HG02759 (cell line): ENCODE results near the gene FGFR4.

Experiments used
- ATAC-seq: cut with Tn5 transposase; IDR thresholded peaks from one replicate; pipeline ENCODE4 v1.9.1; 2021; ENCODE audit warnings: mild to moderate bottlenecking, moderate library complexity; ENCODE audit not compliant: unreplicated experiment

Gene FGFR4

DNA sequence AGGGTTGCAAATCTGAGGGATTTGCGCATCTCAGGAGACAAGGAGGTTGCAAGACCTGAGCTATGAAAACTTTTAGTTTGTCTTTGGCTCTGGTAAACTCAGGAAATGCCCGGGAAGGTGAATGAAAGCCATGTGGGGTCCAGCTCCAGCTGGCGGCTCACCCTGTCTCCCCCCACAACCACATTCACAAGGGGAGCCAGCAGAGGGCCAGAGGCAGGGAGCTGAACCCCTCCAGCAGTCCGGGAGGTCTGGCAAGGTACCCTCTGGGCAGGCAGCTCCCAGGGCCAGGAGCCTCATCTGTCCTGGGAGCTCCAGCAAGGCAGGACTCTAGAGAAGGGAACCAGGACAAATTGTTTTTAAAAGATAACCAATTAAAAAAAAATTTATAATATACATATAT, 2.5 kb upstream of the FGFR4 start:
- no peak for ATAC-seq

DNA sequence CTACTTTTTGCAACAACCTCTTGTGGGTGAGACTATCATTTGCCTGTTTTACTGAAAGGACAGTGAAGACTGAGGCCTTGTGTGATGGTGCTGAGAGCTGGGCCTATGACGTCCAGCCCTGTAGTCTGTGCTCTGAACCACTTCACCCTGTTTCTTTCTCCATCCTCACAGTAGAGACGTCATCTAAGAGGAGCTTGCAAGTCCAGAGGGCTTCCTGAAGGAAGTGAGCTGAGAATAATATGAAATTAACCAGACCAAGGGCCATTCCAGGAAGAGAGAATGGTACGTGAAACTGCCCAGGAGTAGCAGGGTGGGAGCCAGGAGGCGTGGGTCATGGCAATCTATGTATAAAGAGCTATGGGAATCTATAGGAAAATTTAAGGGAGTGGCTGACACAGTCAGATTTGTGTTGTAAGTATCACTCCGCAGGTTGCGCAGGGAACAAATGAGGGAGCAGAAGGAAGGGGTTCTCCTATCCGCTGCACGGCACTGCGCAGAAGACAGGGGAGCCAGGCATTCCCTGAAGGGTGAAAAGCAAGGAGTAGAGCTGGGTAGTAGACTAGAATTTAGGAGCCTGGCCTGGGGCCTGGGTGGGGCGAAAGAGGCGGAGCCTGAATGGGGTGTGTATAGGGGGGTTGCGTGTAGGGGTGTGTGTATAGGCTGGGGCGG, 596 bp upstream of the FGFR4 start:
- no peak for ATAC-seq

DNA sequence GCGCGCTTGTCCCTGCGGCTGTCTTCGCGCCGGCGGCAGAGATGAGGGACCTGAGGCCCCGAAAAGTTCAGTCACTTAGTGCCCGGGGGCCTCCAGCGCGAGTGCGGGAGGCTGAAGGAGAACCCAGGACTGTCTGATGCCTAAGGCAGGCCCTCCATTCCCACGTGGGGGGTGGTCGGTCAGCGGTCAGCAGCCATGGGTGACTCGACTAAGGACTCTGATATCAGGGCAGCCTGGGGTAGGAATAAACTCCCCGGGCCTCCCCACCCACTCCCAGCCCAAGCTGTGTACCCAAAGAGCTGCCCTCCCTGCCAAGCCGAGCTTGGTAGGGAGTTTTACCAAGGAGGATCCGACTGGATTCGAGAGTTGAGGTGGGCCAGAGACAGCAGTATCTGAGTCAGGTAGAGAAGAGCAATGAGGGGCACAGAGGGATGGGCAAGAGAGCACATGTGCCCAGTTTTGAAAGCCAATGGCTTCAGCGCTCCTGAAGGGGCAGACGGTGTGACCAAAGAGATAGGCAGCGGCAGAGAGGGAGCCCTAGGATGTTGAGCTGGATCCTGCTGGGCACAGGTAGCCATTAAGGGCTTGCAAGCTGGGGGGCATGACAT, 787 bp downstream of the FGFR4 start:
- no peak for ATAC-seq

DNA sequence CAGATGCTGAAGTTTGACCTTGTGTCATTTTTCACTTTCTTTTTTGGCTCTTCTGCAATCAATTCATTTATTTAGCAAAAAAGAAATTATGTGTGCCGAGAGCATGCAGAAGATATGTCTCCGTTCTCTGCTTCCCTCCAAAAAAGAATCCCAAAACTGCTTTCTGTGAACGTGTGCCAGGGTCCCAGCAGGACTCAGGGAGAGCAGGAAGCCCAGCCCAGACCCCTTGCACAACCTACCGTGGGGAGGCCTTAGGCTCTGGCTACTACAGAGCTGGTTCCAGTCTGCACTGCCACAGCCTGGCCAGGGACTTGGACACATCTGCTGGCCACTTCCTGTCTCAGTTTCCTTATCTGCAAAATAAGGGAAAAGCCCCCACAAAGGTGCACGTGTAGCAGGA, 2.4 kb downstream of the FGFR4 start:
- no peak for ATAC-seq

DNA sequence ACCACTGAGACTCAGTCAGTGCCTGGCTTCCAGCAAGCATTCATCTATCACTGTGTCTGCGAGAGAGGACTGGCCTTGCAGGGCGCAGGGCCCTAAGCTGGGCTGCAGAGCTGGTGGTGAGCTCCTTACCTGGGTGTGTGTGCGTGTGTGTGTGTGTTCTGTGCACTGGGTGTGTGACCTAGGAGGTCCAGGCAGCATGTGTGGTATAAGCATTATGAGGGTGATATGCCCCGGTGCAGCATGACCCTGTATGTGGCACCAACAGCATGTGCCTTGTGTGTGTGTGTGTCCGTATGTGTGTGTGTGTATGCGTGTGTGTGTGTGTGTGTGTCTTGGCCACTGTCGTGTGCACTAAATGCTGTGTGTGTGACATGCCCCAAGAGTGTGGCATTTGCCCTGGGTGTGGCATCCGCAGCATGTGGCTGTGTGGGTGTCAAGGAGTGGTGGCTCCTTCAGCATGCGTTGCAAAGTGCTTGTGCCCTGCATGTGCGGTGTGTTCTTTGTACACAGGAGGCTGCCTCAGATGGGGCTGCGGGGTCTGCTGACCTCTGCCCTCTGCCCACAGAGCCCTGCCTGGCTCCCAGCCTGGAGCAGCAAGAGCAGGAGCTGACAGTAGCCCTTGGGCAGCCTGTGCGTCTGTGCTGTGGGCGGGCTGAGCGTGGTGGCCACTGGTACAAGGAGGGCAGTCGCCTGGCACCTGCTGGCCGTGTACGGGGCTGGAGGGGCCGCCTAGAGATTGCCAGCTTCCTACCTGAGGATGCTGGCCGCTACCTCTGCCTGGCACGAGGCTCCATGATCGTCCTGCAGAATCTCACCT, 3.3 kb downstream of the FGFR4 start:
- no peak for ATAC-seq

DNA sequence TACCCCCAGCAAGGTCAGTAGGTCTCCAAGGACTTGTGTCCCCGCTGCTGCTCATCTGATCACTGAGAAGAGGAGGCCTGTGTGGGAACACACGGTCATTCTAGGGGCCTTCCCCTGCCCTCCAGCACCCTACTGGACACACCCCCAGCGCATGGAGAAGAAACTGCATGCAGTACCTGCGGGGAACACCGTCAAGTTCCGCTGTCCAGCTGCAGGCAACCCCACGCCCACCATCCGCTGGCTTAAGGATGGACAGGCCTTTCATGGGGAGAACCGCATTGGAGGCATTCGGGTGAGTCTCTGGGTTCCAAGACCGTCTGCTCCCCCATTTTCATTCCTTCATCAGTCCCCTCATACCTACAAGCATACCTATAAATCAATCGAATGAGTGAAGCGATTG, 4.1 kb downstream of the FGFR4 start:
- no peak for ATAC-seq

DNA sequence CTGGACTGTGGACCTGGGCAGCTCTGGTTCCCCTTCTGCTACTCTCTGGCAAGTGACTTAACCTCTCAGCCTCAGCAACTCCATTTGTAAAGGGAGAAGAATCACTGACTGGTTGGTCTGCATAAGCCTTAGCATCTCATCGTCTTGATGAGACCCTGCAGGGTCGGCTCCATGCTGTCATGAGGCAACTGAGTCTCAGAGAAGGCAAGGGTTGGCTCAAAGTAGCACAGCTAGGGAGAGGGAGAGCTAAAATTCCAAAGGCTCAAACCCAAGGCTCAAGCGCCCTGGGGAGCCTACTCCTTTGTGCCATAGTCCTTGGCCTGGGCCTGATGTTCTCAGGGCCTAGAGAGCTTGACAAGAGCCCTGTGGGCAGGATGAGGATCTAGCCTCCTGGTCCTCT, 4.5 kb downstream of the FGFR4 start:
- ATAC-seq: no peak

DNA sequence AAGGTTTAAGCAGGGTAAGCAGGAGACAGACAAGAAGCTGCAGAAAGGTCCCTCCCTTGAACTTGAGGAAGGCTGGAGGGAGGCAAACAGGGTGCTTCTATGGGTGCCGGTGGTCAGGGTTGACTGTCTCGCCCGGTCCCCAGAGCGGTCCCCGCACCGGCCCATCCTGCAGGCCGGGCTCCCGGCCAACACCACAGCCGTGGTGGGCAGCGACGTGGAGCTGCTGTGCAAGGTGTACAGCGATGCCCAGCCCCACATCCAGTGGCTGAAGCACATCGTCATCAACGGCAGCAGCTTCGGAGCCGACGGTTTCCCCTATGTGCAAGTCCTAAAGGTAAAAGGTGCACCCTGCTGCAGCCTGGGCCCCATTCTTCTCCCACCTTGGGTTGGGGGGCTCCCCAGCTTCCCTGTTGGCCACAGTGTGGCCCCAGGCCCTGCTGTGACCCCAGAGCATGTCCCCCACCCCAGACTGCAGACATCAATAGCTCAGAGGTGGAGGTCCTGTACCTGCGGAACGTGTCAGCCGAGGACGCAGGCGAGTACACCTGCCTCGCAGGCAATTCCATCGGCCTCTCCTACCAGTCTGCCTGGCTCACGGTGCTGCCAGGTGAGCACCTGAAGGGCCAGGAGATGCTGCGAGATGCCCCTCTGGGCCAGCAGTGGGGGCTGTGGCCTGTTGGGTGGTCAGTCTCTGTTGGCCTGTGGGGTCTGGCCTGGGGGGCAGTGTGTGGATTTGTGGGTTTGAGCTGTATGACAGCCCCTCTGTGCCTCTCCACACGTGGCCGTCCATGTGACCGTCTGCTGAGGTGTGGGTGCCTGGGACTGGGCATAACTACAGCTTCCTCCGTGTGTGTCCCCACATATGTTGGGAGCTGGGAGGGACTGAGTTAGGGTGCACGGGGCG, 5.7 kb downstream of the FGFR4 start:
- no peak for ATAC-seq

DNA sequence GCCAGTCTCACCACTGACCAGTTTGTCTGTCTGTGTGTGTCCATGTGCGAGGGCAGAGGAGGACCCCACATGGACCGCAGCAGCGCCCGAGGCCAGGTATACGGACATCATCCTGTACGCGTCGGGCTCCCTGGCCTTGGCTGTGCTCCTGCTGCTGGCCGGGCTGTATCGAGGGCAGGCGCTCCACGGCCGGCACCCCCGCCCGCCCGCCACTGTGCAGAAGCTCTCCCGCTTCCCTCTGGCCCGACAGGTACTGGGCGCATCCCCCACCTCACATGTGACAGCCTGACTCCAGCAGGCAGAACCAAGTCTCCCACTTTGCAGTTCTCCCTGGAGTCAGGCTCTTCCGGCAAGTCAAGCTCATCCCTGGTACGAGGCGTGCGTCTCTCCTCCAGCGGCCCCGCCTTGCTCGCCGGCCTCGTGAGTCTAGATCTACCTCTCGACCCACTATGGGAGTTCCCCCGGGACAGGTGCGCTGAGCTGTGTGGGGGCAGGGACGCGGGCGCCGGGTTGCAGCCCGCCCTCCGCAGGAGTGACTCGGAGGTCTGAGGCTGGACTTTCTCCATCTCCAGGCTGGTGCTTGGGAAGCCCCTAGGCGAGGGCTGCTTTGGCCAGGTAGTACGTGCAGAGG, 6.5 kb downstream of the FGFR4 start:
- ATAC-seq: no peak

DNA sequence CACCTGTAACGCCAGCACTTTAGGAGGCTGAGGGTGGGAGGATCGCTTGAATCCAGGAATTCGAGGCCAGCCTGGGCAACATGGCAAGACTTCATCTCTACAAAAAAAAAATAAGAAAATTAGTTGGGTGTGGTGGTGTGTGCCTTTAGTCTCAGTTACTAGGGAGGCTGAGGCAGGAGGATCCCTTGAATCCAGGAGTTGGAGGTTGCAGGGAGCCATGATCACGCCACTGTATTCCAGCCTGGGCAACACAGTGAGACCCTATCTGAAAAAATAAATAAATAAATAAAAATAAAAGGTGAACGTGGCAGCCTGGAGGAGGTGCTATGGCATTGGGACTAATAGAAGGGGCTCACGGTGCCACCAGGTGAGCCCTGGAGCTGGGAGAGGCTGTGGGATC, 7.1 kb downstream of the FGFR4 start:
- no peak for ATAC-seq

DNA sequence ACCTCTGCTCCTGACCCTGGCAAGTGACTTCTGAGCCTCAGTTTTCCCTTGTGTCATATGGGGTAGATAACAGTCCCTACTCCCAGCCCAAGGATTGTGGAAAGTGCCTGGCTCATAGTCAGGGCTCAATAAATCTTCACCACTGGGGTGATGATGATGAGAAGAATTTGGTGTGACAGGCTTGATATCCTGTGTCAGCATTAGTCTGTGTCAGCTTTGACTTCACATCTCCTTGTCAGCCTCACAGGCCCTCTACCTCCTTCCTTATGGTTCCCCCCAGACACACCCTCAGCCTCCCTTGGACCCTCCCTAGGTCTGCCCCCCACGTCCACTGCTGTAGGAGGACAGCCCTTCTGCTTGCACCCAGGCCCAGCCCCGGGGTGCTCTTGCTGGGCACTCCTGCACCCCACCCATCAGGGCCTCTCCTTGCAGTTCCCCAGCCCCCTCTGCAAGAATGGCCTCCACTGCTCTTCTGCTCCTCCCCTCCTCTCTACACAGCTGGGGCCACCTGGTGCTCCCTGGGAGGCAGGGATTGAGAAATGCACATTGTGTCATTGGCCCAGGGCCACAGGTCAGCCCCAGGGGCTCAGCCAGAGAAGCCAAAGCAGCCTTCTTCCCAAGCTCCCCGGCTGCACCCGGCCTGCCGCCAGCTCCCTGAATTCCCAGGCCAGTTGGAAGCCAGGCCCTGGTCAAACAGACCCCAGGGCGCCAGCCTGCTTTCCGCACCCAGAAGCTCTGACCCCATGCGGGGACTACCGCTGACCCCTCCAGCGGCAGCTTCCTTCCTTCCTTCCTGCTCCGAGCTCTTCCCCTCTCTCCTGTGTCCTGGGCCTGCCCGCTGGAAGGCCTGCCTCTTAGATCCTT, 7.7 kb downstream of the FGFR4 start:
- ATAC-seq: no peak

DNA sequence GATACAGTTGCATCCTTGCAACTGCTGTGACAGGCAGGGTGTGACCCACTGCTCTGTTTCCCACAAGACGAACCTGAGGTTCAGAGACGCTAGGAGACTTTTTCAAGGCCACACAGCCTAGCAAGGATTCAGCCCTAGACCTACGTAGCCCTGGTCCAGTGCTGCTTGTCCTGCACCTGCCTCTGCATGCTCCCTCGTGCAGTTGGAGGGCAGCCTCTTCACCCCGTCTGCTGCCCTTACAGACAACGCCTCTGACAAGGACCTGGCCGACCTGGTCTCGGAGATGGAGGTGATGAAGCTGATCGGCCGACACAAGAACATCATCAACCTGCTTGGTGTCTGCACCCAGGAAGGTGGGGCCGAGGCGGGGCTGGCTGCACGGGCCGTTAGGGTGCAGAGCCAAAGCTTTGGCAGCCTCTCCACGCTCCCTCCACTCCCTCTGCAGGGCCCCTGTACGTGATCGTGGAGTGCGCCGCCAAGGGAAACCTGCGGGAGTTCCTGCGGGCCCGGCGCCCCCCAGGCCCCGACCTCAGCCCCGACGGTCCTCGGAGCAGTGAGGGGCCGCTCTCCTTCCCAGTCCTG, 8.5 kb downstream of the FGFR4 start:
- no peak for ATAC-seq

DNA sequence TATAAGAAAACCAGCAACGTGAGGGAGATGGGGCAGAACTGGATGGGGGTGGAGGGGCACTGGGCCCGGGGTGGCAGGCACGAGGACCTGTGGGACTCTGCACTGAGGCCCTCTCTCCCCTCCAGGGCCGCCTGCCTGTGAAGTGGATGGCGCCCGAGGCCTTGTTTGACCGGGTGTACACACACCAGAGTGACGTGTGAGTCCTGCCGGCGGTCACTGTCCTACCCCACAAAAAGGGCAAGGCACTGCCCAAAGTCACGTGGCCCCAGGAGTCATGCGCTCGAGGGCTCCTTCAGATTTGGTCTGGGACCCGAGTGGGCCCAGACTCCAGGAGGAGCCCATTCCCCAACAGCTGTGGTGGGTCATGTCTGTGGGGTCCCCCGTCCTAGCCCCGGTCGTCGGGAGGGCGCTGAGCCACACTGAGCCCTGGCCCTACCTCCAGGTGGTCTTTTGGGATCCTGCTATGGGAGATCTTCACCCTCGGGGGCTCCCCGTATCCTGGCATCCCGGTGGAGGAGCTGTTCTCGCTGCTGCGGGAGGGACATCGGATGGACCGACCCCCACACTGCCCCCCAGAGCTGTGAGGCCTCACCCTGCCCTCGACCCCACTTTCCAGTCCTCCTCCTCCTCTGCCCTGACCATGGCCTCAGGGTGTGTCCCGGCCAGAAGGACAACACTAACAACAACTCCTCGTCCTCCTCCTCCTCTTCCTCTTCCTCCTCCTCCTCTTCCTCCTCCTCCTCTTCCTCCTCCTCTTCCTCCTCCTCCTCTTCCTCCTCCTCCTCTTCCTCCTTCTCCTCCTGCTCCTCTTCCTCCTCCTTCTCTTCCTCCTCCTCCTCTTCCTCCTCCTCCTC, 9.7 kb downstream of the FGFR4 start:
- no peak for ATAC-seq

DNA sequence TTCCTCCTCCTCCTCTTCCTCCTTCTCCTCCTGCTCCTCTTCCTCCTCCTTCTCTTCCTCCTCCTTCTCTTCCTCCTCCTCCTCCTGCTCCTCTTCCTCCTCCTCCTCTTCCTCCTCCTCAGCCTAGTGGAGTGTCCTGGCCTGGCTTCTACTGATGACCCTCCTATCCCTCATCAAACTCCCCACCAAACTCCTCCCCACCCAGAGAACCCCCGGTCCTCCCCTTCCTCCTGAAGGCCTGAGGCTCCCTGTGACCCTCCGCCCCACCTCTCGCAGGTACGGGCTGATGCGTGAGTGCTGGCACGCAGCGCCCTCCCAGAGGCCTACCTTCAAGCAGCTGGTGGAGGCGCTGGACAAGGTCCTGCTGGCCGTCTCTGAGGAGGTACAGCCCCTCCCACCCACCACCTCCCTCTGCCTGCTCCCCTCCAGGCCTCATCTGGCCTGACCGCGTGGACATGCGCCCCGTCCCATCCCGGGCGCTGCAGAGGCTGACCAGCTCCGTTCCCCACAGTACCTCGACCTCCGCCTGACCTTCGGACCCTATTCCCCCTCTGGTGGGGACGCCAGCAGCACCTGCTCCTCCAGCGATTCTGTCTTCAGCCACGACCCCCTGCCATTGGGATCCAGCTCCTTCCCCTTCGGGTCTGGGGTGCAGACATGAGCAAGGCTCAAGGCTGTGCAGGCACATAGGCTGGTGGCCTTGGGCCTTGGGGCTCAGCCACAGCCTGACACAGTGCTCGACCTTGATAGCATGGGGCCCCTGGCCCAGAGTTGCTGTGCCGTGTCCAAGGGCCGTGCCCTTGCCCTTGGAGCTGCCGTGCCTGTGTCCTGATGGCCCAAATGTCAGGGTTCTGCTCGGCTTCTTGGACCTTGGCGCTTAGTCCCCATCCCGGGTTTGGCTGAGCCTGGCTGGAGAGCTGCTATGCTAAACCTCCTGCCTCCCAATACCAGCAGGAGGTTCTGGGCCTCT, 10.6 kb downstream of the FGFR4 start:
- no peak for ATAC-seq

DNA sequence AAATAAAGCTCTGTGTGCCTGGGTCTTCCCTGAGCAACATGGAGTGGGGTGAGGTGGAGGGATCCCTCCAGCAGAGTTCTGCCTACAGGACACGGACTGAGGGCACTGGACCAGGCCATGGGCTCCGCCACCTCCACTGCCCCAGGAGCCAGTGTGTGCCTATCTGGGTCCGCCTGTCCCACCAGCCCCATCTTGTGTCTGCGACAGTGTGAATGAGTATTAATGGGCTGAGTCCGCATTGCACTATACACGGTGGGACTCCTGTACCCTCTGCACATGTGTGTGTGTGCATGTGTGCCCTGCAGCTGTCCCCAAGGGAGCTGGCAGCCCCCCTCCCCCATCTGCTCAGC, 11.4 kb downstream of the FGFR4 start:
- ATAC-seq: no peak

DNA sequence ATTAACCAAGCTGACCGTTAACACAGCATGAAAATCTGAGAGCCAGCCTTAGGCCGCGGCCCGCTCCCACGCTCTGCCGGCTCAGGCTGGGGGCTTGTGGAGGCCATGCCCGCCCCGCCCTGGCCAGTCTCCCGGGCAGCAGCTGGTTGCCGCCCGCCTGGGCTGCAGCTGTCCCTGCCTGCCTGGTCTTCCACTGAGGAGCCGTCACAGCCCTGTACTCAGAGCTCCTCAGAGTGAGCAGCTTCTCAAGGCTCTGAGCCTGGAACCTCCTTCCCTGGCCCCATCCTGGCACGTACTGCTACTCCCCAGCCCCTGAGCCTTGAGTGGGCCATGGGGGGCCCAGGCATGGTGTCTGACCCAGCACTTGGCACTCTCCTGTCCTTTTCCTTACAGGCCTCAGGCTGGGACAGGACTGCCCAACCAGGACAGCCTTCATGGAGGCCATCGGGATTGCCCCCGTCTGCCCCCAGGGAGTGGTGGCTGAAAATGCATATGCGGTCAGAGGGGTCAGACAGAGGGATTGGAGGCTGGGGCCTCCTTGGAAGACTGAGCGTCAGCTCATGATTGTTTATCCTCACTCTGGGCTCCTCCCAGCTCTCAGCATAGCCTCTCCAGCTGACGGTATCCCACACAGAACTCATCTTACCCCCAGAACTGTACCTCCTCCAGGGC, 11.9 kb downstream of the FGFR4 start:
- ATAC-seq: no peak
